IPS-20b (cell line): ENCODE measurements around the gene TKT.
A peak's percentile ranks its signal among the peaks of the same experiment; 100 is the strongest.

Experiments
- H3K27ac ChIP-seq: one replicate; pipeline ENCODE4 v1.5.1; 2013; ENCODE audit warnings: low read length
- H3K27me3 ChIP-seq: 2 replicates; pipeline ENCODE4 v1.6.1; 2013; ENCODE audit warnings: mild to moderate bottlenecking, low read length, inconsistent platforms; ENCODE audit not compliant: insufficient read depth
- H3K36me3 ChIP-seq: 2 replicates; pipeline ENCODE4 v1.6.1; 2013; ENCODE audit warnings: low read depth, mild to moderate bottlenecking, inconsistent platforms, low read length, moderate library complexity; ENCODE audit not compliant: insufficient read depth
- H3K4me1 ChIP-seq: 2 replicates; pipeline ENCODE4 v1.6.1; 2013; ENCODE audit warnings: mild to moderate bottlenecking, control low read depth, inconsistent platforms, low read length, moderate library complexity; ENCODE audit not compliant: insufficient read depth
- H3K4me3 ChIP-seq: 2 replicates; pipeline ENCODE4 v1.5.1; 2013; ENCODE audit warnings: mild to moderate bottlenecking, low read length, inconsistent platforms
- H3K9ac ChIP-seq: 2 replicates; pipeline ENCODE4 v1.6.1; 2013; ENCODE audit warnings: low read depth, mild to moderate bottlenecking, inconsistent platforms, low read length, moderate library complexity
- H3K9me3 ChIP-seq: 2 replicates; pipeline ENCODE4 v1.6.1; 2013; ENCODE audit warnings: mild to moderate bottlenecking, low read depth, low read length, inconsistent platforms; ENCODE audit not compliant: insufficient read depth

The TKT gene

GRCh38 chr3:53198996-53199395 is 56.8 kb downstream of the TKT start:
- Histone ChIP-seq H3K9me3 (no peaks in the 10 kb centered on the region), H3K36me3 (no peaks in the 10 kb centered on the region), H3K4me1 (peaks cover 3% of the 10 kb centered on the region; the same call in 1 of the 2 replicates), H3K27me3 (0 out of 2 replicates have a peak, but pooled peaks cover 4% of the 10 kb centered on the region), H3K4me3 (no peak overlapping the region), H3K9ac (no peak overlapping the region), H3K27ac (no peak overlapping the region)

DNA sequence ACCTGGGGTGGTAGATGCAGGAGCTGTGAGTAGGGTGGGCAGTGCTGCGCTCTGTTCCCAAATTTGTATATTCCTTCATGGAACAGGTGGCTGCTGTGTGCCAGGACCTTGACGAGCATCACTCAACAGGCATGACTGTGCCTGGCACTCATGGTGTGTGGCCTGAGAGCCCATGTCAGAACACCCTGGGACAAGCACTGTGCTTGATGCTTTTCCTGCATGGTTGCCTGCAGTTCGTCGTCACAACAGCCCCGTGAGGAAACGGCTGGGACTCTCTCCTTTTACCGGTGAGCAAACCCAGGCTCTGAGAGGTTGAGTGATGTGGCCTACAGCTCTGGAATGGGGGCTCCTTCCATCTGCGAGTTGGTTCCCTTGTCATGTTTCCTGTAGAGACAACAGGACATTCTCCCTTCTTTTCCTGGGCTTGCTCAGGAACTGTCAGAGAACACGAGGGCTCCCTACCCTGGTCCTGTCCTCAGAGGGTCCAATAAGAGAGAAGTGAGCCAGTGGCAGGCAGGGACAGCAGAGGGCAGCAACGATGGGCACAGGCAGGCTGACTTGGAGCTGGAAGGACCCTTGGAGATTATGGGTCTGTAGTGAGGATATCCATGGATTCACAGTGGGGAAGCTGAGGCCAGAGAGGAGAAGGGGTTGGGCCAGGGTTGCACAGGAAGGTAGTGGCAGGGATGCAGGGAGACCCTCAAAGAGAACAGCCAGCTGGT is 57.4 kb downstream of the TKT start:
- Histone ChIP-seq H3K27me3 (0 out of 2 replicates have a peak, but pooled peaks cover 4% of the 10 kb centered on the region), H3K9ac (no peak overlapping the region), H3K27ac (no peak overlapping the region), H3K36me3 (no peaks in the 10 kb centered on the region), H3K9me3 (no peaks in the 10 kb centered on the region), H3K4me1 (peaks cover 3% of the 10 kb centered on the region; the same call in 1 of the 2 replicates), H3K4me3 (no peak overlapping the region)

DNA sequence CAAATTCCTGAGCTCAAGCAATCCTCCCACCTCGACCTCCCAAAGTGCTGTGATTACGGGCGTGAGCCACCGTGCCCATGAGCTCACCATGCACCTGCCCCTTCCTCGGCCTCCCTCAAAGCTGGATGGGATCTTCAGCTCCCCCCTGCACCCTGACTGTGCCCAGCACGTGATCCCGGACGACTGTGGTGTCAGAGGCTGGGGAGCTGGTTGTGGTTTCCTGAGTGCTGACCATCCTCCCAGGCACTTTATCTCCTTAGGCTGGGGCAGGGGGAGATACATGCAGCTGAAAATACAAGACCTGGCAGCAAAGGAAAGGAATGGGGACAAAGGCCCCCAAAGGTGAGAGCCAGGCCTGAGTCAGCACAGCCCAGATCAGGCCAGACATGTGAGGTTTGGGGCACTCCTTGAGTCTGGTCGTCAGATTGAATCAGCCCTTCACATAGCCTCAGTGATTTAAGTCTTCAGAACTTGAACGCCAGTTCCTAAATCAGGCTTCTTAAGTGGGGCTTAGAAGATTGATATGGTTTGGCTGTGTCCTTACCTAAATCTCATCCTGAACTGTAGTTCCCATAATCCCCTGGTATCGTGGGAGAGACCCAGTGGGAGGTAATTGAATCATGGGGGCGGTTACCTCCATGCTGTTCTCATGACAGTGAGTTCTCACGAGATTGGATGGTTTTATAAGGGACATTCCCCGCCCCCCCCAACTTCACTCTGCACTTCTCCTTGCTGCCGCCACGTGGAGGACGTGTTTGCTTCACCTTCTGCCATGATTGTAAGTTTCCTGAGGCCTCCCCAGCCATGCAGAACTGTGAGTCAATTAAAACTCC is 59.0 kb downstream of the TKT start:
- Histone ChIP-seq H3K36me3 (no peaks in the 10 kb centered on the region), H3K27ac (no peak overlapping the region)

DNA sequence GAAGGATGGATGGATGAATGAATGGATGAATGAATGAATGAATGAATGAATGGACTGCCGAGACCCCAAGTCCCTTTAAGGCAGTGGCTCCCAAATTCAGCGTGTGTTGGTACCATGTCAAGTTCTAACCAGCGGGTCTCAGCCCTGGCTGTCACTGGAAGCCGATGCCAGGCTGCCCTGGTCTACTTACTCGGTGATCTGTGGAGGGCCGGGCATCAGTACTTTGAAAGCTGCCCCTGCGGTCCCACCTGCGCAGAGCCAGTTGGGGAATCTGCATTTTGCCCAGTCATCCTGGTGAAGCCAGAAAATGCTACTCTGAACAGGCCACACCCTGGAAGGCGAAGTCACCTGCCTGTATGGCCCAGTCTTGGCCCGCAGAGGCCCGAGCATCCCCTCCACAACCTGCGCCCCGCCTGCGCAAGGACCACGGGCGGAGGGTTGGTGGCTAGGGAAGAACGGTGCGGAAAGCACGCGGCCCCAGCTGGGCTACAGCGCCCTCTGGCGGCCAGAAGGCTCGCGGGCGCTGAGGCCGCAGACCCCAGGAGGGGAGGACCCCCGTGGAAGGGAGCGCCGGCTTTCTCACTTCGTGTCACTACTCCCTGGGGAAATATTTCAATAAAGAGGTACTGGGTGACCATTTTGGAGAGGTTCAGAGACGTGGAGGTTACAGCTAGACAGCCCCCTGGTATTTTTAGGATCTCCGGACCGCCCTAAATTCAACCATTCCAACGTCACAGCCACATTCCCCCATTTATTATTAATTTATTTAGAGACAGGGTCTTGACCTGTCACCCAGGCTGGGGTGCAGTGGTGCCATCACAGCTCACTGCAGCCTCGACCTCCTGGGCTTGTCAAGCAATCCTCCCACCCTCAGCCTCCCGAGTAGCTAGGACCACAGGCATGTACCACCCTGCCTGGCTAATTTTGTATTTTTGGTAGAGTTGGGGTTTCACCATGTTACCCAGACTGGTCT is 59.9 kb downstream of the TKT start:
- H3K4me1 ChIP-seq: peaks cover 3% of the 10 kb centered on the region; the same call in 1 of the 2 replicates
- H3K36me3 ChIP-seq: no peaks in the 10 kb centered on the region
- H3K9ac ChIP-seq: no peak overlapping the region
- no peak overlapping the region for H3K4me3 ChIP-seq
- H3K27ac ChIP-seq: no peak overlapping the region
- 0 out of 2 replicates have a peak, but pooled peaks cover 4% of the 10 kb centered on the region for H3K27me3 ChIP-seq
- H3K9me3 ChIP-seq: no peaks in the 10 kb centered on the region

More for the DNA sequence above, 59.0 kb downstream of the TKT start:
- Histone ChIP-seq H3K9me3 (no peaks in the 10 kb centered on the region), H3K4me1 (peaks cover 3% of the 10 kb centered on the region; the same call in 1 of the 2 replicates), H3K4me3 (no peak overlapping the region; the same call in 1 of the 2 replicates), H3K9ac (peak overlapping the region; percentile 16; the same call in 1 of the 2 replicates), H3K27me3 (0 out of 2 replicates have a peak, but pooled peaks cover 4% of the 10 kb centered on the region)

GRCh38 chr3:53195066-53195450 is 60.8 kb downstream of the TKT start:
- Histone ChIP-seq H3K9me3 (no peaks in the 10 kb centered on the region), H3K4me3 (no peak overlapping the region), H3K36me3 (0 out of 2 replicates have a peak, but pooled peaks cover 4% of the 10 kb centered on the region), H3K27ac (no peak overlapping the region), H3K4me1 (peaks cover 3% of the 10 kb centered on the region; the same call in 1 of the 2 replicates), H3K27me3 (0 out of 2 replicates have a peak, but pooled peaks cover 4% of the 10 kb centered on the region), H3K9ac (no peak overlapping the region)

DNA sequence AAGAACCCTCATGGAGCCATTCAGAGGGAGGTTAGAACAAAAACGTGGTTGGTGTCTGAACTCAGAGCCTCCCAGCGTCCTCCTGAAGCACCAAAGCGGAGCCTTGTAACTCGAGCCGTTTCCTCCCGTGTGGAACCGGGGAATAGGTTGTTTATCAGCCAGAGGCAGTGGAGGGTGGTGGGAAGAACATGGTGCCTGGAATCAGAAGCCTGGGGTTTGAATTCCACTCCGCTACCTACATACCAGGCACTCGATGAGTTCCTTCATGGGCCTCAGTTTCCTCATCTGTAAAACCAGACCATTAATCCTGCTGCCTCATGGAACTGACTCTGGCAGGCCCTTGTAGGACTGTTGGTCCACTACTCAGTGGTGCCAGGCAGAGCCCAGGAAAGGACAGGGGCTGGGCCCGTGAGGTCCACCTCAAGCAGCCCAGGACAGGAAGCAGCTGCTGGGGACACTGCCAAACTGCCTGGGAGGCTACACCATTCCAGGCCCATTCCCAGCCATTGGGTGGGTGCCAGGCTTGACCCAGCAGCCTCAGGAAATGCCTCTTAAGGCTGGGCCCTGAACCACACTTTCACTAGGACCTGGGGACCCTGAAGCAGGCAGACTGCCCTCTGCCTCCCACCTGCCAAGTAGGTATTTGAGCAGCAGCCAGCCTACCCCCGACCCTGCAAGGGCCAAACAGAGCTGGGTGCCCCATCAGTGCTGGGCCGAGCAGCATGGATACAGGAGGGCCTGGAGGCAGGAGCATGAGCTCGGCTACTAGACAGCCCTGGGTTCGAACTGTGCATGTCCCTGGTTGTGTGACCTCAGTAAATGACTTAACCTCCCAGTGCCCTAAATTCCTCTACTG is 61.4 kb downstream of the TKT start:
- Histone ChIP-seq H3K4me1 (peaks cover 3% of the 10 kb centered on the region; the same call in 1 of the 2 replicates), H3K9ac (no peak overlapping the region), H3K27me3 (0 out of 2 replicates have a peak, but pooled peaks cover 4% of the 10 kb centered on the region), H3K36me3 (0 out of 2 replicates have a peak, but pooled peaks cover 7% of the 10 kb centered on the region), H3K27ac (no peak overlapping the region), H3K9me3 (no peaks in the 10 kb centered on the region), H3K4me3 (no peak overlapping the region)

GRCh38 chr3:53193466-53194209 is 62.2 kb downstream of the TKT start:
- H3K27me3 ChIP-seq: 0 out of 2 replicates have a peak, but pooled peaks cover 4% of the 10 kb centered on the region
- no peaks in the 10 kb centered on the region for H3K9me3 ChIP-seq
- peaks cover 3% of the 10 kb centered on the region; the same call in 1 of the 2 replicates for H3K4me1 ChIP-seq
- H3K27ac ChIP-seq: no peak overlapping the region
- 0 out of 2 replicates have a peak, but pooled peaks cover 7% of the 10 kb centered on the region for H3K36me3 ChIP-seq
- no peak overlapping the region for H3K9ac ChIP-seq
- no peak overlapping the region for H3K4me3 ChIP-seq

GRCh38 chr3:53192608-53193007 is 63.2 kb downstream of the TKT start:
- Histone ChIP-seq H3K4me3 (no peak overlapping the region), H3K27ac (no peak overlapping the region), H3K4me1 (peaks cover 3% of the 10 kb centered on the region; the same call in 1 of the 2 replicates)

GRCh38 chr3:53191836-53192480 is 63.9 kb downstream of the TKT start:
- Histone ChIP-seq H3K9me3 (no peaks in the 10 kb centered on the region), H3K4me1 (peaks cover 3% of the 10 kb centered on the region; the same call in 1 of the 2 replicates), H3K36me3 (0 out of 2 replicates have a peak, but pooled peaks cover 7% of the 10 kb centered on the region), H3K27ac (no peak overlapping the region), H3K27me3 (0 out of 2 replicates have a peak, but pooled peaks cover 4% of the 10 kb centered on the region), H3K9ac (no peak overlapping the region), H3K4me3 (no peak overlapping the region)

More at GRCh38 chr3:53192608-53193007, 63.2 kb downstream of the TKT start:
- Histone ChIP-seq H3K9me3 (no peaks in the 10 kb centered on the region), H3K9ac (no peak overlapping the region; the same call in 1 of the 2 replicates), H3K36me3 (0 out of 2 replicates have a peak, but pooled peaks cover 7% of the 10 kb centered on the region), H3K27me3 (0 out of 2 replicates have a peak, but pooled peaks cover 4% of the 10 kb centered on the region)
